ENCODE data around the gene IGLL1. TPM values are rescaled to one million over a fixed set of nuclear protein-coding genes. Genes with fewer than 3 reads are reported as not detected.
"Not testable (repeated sequence)": the region's sequence is repeated elsewhere in the genome, so short reads cannot be mapped to it uniquely, and the experiment has no call there.

Gene IGLL1
- polyA plus RNA-seq (ENCODE audit: insufficient read length) = 0.41 TPM

DNA sequence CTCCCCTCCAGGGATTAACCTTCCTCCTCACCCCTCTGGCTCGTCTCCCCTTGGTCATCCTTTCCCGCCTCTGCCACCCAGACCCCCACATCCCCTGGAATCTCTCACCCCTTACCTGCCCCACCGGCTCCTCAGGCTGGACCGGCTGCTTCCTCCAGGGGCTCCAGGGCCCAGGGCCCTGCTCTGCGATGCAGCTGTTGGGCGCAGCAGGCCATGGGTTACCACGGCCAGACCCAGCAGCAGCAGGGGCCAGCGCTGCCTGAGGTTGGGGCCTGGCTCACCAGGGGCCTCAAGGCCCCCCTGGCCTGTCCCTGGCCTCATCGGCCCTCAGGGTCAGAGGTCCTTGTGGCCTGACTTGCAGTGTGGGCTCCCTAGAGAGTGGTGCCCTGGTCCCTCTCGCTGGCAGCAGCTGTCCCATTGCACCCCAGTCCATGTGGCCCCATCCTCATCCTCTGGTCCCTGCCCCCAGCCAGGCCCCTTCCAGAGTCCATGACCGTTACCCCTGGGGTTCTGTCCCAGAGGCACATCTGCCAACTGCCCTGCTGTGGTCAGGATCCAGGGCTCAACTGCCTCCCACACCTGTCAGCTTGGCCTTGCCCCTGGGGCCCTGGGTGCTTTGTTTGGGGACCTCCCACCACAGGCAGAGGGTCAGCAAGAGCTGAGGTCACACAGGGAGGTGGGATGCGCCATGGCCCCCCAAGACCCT, at the start of gene IGLL1:
IGLL1 (minus strand) TSS at position 421 of the 706 bp plus-strand sequence; CDS start at position 321, 100 bp downstream.
- no peak for DNase-seq

DNA sequence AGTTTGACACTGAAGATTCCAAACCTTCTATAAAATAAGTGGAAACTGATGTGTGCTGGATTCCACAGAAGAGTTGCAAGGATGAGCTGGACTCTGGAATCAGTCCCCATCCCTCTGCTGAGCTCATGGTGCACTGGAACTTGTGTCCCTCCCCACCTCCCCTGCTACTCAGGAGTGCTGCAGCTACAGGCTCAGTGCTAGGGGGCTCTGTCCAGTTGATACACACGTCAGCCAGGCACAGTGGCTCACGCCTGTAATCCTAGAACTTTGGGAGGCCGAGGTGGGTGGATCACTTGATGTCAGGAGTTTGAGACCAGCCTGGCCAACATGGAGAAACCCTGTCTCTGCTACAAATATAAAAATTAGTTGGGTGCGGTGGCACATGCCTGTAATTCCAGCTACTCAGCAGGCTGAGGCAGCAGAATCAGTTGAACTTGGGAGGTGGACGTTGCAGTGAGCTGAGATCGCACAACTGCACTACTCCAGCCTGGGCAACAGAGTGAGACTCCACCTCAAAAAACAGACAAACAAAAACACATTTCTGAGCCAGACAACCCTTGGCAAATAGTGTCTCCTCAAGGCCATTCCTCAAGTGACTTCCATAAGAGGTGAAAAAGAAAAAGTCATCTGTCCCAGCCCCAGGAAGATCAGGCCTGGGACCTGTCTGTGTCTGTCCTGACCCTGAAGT, 48.1 kb upstream of the IGLL1 start:
- DNase-seq = not testable (repeated sequence)

DNA sequence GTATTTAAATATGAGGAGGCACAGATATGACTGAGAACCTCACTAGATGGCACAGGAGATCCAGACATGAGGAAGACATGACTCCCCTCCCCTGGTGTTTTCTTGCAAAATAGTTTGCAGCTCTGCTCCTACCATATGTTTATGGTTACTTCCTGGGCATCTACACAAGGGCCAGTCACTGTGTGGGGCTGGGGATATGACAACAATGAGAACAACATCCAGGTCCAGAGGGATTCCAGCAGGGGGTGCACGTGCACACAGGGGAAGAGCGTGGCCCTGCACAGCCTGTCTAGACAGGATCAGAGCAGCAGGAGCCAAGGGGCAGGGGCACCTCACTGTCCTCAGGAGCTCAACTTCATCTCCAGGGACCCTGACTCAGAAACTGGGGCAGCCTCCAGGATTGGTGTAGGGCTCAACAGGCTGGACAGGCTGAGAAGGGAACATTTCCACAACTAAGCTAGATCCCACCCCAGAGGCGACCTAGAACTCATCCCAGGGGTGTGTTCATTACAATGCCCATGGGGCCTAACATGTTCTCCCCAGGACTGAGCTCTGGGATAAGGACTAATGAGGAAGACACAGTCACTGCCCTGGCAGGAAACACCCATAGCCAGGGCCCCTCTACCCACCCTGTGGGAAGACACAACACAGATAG, 47.4 kb upstream of the IGLL1 start:
- DNase-seq = not testable (repeated sequence)

DNA sequence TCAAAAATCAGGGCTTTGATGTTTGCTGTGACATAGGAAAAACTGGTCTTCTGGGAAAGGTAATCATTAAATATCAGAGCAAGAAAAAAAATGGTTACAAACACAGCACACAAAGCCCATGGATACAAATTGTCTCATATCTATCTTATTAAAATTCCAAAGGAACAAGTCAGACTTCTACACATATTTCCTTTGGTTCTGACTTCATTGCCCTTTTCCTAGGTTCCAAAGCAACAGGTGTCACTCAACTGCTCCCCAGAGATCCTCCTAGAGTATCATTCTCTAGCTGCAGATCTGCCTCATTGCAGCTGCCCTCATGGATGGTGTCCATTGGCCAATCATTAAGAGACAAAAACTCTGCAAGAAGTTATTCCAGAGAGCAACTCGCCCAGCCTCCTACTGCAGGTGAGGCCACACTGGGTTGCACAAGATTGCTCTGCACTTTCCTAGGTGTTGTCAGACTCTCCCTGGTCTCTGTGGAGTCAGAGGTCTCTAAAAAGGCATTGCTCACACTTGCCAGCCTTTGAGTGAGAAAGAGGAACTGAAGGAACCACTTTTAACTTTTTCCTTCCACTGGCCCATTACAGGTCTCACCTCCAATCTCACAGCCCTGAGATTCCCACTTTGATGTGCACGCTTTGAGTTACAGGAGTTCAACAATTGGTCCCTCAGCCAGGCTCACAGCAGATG, 46.3 kb upstream of the IGLL1 start:
- no peak for DNase-seq

DNA sequence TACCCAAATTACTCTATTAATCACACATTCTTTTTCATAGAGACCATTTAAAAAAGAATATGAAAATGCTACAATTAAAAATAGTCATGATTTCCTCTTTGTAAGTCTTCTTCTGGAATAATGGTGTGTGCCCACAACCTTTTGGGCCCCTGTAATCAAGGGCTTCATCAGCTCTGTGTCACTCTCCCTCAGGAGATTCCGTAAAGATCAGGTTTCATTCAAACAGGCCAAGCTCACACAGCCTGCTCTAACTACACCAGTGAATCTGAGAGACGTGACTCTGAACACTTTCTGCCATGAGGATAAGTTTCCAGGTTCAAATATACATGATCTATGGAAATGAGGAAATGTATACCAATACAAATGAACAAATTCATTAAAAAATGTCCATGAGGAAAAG, 42.5 kb upstream of the IGLL1 start:
- DNase-seq = no peak

DNA sequence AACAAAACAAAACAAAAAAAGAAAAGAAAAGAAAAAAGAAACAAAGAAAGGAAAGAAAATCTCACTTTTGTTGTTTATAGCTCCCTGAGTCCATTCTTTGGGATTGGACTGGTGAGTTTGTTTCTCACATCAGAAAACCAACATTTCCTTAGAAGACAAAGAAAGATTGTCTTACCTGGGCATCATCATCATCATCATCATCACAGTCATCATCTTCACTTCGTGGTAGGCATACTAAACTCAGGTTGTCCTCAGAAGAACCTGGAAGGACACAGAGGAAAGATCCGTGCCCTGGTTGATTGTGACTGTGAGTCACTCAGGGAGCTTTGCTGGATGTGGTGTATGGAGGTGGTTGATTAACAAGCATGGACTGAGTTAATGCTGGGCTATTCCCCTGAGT, 41.8 kb upstream of the IGLL1 start:
- not testable (repeated sequence) for DNase-seq

DNA sequence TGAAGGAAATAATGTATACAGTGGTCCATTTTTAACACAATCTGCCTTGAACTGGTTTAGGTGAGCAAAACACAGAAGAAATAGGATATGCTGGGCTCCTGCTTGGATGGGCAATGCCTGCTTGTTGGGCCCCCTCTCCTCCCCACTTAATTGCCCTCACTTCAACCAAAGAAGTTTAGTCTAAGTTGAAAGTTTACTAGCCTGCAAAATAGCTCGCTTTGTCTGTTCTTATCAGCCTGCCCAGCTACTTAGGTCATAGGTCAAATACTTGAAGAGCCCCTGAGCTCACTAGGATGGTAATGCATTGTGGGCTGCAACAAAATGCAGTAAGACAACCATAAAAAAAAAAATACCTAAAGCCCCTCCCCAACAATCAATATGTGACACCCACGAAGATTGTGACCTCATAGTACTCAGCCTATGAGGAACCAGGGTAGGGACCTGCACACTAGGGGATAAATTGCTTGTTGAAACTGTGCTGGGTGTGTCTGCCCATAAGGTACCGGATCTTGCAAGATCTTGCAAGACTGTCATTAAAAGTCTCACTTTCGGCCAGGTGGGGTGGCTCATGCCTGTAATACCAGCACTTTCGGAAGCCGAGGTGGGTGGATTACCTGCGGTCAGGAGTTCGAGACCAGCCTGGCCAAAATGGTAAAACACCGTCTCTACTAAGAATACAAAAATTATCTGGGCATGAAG, 41.1 kb upstream of the IGLL1 start:
- no peak for DNase-seq

DNA sequence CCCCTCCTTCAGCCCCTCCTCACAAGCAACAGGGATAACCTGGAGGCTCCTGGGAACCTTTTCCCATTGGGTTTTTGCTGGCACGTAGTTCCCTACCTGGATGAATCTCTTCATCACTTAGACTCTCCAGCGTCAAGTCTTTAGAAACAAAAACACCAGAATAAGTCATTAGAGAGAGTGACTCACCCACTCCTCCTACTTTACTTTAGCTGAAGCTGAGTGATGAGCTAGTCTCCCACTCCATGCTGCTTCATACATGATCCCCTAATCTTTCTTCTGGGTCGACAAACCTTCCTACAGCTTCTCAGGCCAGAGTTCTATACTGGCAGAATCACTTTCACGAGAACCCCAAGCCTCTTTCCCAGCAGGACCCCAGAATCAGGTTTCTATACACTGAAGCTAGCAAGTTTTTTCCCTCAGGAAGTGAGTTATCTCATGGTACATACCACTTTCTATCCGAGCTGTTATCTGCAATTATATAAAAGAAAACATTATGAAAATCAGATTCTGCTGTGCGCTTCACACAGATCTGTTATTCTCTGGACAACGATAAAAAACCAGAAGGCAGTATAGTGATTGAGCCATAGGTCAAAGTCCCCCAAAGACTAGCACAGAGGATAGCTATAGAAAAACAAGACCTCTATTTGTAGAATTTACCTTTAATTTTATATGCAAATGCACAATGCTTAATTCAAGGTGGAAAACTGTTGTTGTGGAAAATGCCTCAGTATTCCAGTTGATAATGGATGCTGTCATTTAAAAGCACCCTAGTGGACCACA, 33.3 kb upstream of the IGLL1 start:
- DNase-seq = no peak

DNA sequence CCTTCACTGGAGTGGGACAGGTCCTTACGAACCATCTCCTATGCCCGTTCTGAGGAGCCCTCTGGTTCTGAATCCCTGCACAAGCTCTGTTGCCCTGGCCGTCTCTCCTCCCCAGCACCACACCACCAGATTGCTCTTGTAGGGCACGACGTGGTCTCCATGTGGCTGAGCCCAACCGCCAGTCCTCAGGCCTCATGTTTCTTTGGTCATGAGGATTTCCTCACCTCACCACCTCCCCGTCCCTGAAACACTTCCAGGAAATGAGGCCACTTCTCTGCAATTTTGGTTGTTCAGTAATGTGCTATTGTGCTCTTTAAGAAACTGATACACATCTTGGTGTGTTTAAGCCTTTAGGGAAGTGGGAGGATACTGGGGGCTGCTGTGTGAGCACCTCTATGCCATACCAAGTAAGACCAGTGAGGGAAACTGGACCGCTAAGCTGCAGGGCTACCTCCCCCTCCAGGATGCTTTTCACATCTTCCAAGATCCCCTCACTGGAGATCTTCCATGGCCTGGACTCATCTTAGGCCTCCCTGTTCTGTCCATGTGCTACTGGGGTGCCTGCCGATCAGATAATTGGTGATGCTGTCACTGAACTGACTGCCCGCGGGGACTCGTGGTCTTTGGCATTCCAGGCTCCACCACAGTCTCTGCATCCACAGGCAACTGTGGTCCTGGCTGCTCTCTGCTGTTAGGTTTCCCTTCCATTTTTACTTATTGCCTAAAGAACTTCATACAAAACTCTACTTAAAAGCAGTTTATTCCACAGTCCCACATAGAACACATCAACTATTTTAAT, 30.1 kb upstream of the IGLL1 start:
- DNase-seq = no peak

DNA sequence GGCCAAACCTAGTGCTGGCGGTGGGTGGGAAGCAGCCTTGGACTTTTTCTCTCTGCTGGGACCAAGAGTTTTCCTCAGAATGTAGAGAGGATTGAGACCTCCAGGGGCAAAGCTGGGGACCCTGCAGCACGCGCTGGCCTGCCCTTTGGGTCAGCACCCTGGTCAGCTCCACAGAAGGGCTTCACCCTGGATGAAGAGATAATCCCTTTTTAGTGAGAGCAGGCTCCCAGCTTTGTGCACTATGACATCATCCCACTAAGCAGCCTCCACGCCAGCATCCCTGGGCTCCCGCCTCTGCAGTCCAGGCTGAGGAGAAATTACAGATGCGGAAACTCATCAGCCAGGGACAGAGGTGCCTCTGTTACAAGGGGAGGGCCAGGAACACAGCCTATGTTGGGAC, 28.5 kb upstream of the IGLL1 start:
- peak; percentile 19 for DNase-seq

DNA sequence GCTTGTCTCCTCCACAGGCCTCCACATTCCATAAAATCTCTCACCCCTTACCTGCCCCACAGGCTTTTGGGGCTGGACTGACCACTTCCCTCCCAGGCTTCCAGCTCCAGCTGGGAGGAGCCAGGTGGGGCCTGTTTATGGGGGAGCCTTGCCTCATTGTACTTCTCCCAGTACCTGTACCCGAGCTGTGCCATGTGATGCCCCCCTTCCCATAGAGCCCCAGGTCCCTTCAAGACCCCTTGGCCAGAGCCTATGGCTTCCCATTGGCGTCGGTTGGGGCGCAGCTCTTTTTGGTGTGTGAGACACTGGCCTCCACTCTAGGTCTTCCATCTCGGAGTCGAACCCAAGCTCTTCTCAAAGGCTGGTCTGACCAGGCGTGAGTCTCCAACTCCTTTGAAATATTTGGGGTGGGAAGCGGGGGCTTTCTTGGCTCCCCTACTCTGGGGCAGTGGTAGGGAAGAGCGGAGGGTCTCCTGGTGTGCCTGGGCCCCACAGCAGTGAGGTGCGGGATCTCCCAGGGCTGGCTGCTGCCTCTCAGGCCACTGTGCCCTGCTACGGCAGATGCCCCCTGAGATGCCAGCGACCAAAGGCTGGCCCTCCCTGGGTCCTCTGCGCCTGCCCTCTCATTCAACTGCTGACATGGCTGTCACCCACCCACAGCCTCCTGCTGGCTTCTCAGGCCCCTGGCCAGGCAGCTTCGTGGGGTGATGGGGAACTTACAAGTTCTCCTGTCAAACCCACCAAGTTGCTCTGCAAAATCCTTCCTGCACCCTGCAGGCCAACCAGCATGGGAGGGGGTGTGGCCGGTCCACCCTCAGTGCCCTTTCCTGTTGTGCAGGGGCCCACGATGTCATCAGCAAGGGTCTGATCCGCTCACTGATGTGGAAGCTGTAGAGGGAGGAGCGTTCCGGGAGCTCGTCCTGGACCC, 26.4 kb upstream of the IGLL1 start:
- DNase-seq = no peak

DNA sequence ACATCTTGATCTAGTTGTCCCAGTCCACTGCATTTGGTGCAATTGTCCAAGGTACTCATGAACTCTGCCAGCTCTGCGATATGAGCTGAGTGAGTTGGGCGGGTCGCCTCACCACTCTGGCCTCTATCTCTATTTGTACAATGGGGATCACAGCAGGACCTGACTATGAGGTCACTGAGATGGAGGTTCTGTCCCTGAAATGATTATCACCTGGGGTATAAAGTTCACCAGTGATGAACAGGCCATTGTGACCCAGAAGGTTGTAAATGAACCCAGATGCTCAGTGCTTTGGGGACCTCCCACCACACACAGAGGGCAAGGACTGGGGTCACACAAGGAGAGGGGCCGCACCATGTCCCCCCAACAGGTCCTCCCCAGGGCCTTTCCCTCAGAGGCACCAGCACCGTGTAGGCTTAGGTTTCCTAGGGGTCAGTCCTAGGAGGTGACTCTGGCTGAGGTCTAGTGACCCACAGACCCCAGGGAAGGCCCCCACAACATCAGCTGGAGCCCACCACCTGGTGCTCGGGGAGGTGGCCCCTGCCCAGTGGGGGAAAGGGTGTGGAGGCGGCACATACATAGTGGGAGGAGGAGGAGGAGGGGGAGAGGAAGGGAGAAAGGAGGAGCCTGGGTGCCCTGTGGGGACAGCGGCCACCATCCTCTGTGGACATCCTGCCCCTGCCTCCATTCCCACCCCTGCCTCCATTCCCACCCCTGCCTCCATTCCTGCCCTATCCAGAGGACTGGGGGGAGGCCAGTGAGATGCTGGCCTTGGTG, 25.0 kb upstream of the IGLL1 start:
- DNase-seq = no peak

DNA sequence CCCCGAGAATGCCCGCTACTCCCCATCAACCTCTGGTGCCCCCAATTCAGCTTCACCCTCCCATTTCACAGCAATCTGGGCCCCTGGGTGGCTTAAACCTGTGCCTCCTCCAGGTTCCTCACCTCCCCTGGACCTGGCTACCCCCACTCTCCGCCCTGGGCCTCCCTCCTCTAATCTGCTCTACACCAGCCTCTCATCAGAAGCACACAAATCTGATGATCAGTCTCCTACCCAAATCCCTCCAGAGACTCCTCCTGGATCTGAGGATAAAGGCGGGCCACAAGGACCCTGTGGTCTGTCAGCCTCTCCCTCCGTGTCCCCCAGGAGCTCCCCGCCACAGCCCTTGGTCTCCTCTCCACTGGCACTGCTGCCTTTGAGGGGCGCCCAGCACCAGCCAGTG, 23.2 kb upstream of the IGLL1 start:
- DNase-seq = no peak

DNA sequence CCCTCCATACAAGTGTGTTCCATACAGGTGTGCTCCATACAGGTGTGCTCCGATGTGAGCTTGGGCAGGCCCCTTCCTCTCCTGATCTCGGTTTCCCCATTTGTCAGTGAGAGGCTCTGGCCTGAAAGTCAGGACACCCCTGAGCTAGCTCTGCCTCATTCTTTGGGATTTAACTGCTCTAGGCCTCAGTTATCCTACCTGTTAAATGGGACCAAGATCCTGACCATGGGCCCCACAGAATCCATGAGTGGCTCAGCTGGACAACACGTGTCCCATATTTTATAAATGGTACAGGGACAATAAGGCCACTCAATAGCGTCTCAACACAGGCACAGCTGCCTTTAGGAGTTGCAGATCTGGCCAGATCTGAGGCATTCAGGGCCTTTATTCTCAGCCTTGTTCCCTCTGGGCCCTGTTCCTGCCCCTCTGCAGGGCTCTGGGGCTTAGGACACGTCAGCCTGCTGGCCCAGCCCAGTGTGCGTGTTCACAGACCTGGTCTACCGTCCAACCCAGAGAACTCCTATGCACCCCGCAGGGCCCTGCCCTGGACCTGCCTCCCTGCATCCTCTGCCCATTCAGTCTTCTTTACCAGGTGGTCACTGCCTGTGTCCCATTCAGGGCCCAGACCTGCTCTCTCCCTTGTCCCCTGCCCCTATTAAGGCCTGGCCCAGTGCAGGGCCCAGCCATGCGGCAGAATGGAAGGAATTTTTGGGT, 18.9 kb upstream of the IGLL1 start:
- no peak for DNase-seq

DNA sequence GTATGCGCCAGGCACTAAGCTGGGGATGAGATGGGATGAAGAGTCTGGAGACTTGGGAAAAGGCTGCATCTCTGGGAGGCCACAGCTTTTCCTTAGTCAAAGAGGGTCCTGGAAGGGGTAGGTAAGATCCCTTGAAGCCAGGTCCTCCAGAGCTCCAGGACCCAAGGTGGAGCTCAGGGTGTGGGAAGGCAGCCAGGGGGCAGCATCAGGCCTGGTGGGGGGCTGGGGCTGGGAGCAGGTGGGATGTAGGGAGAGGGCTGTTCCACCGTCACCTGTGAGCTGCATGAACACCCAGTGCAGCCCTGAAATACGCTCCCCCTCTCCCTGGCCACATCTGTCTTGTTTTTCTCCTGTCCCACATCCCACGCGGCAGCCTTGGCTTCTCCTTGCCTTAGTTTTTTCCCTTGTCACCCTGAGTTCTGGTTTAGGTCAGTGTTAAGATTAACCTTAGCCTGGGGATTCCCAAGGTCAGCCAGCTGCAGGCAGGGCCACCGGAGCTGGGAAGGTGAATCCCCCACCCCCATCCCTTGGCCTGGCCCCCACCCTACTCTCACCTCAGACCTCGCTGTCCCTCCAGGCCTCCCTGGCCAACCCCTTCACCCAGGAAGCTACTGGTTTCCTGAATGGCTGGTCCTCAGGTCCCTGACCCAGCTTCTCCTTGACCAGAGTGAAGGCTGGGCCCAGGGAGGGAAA, 17.6 kb upstream of the IGLL1 start:
- not testable (repeated sequence) for DNase-seq

DNA sequence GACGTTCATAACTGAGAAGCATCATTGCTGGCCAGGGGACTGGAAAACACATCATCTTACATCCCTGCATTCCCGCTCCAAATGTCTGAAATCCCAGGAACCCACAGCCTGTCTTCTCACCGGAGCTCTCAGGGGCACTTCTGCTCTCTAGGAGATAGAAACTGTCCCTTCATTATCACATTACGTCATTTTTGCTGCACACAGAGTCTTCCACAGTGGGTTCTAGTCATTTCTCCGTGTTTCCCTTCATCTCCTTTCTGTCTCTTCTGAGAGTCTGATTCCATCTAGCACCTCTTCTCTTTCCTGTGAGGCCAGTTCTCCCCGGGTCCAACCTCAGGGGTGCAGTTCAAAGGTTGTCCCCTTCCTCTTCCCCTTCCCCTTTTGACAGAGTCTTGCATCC, 15.8 kb upstream of the IGLL1 start:
- not testable (repeated sequence) for DNase-seq

DNA sequence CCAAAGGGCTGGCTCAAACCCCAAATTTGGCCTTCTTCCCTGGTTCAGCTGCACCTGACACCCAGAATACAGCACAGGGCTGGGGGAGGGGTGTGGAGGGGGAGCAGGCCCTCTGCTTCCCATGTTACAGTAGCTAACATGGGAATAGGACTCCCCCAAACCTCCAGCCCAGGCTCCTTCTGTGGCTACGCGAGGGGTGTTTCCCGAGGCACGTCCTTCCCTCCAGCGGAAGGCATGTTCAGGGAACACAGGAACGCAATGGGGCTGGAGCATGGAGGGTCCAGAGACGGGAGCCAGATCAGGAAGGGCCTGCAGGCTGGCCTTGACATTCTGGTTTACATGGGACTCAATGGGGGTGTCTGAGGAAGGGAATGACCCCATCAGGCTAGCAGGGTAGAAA, 11.8 kb upstream of the IGLL1 start:
- DNase-seq = no peak

Measured in hindlimb muscle (tissue), 1 donor.